Fibroblast of villous mesenchyme (primary cell): ENCODE measurements around the gene GPER1. TPM values are rescaled to one million over a fixed set of nuclear protein-coding genes. Genes with fewer than 3 reads are reported as not detected.

ENCODE experiments used
- DNase-seq: peaks from one replicate; pipeline ENCODE4 v3.0.0-alpha.2; 2010; ENCODE audit warnings: low read depth
- H3K4me3 ChIP-seq: 2 replicates; pipeline ENCODE4 v1.5.1; 2011; ENCODE audit warnings: low read depth, mild to moderate bottlenecking, low read length
- total RNA-seq: library from RNA; depleted of rRNA; stranded (reverse); fragments of >200 nt; gene quantifications from 2 replicates; pipeline ENCODE4 v1.2.3, GENCODE V29; 2012
- TF ChIP-seq, protein P1 (sequence below): IDR thresholded peaks from 2 replicates; pipeline ENCODE4 v1.5.1; 2012; ENCODE audit warnings: low read depth, mild to moderate bottlenecking, low read length; ENCODE audit not compliant: insufficient read depth

GPER1 gene
- total RNA-seq, 1 donor: 2.6 TPM

DNA sequence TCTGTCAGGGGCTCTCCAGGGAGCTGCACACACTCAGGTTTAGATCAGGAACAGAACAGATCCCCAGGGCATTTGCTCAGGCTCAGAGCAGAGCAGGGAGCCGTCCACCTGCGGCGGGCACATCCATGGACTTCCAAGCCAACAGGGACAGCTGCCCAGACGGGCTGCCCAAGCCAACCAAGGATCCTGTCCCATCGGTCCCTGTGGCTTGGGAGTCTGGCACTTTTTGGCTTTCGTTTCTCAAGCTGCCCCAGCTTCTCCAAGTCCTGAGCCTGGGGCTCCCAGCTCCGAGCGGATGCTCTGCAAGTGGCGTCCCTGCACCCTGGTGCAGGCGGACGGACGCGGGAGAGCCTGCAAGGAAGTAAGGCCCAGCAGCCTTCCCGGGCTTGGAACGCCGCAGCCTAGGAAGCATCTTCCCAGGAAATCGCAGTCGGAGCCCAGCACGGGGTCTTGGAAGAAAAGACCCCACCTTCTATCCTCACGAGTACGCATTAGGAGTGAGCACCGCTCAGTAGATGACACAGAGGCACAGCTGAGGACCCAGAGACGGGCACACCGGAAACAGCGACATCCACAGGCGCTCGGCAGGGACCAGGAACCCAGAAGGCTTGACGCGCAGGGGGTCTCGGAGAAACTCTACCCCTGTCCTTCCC lies 37.5 kb upstream of the GPER1 start:
- no peak overlapping the region for H3K4me3 ChIP-seq
- TF ChIP-seq, protein P1, sequence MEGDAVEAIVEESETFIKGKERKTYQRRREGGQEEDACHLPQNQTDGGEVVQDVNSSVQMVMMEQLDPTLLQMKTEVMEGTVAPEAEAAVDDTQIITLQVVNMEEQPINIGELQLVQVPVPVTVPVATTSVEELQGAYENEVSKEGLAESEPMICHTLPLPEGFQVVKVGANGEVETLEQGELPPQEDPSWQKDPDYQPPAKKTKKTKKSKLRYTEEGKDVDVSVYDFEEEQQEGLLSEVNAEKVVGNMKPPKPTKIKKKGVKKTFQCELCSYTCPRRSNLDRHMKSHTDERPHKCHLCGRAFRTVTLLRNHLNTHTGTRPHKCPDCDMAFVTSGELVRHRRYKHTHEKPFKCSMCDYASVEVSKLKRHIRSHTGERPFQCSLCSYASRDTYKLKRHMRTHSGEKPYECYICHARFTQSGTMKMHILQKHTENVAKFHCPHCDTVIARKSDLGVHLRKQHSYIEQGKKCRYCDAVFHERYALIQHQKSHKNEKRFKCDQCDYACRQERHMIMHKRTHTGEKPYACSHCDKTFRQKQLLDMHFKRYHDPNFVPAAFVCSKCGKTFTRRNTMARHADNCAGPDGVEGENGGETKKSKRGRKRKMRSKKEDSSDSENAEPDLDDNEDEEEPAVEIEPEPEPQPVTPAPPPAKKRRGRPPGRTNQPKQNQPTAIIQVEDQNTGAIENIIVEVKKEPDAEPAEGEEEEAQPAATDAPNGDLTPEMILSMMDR: no peak
- DNase-seq: no peak

DNA sequence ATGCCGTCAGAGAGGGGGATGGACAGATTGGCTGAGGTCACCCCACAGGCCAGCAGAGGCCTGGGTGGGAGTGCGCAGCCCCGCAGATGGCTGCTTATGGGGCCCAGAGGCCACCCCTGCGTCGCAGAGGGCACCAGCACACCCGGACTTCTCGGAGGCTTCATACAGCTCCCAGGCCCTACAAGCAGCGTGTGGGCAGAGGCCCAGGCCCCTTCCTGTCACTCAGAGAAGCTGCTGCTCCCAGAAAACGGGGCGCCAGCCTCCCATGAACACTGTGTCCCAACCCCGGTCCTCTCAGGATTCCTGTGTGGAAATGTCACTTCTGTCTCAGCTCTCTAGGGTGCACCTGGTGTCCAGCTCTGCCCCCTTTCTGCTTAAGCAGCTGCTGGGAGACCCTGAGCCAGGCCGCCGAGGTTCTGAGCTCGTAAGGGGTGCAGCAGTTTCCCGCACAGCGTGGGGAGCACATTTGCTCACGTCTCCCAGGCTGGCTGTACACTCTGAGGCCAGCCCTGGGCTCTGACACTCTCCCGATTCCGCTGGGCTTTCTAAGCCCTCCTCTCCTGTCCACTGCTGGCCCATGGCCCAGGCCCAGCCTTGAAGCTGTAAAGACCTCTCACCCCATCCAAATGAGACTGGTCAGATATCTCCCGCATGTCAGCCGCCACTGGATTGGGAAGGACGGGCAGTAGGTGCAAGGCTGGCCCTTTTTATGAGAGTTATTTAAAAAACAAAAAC lies 36.8 kb upstream of the GPER1 start:
- no peak for DNase-seq
- TF ChIP-seq, protein P1: no peak
- no peak overlapping the region for H3K4me3 ChIP-seq

DNA sequence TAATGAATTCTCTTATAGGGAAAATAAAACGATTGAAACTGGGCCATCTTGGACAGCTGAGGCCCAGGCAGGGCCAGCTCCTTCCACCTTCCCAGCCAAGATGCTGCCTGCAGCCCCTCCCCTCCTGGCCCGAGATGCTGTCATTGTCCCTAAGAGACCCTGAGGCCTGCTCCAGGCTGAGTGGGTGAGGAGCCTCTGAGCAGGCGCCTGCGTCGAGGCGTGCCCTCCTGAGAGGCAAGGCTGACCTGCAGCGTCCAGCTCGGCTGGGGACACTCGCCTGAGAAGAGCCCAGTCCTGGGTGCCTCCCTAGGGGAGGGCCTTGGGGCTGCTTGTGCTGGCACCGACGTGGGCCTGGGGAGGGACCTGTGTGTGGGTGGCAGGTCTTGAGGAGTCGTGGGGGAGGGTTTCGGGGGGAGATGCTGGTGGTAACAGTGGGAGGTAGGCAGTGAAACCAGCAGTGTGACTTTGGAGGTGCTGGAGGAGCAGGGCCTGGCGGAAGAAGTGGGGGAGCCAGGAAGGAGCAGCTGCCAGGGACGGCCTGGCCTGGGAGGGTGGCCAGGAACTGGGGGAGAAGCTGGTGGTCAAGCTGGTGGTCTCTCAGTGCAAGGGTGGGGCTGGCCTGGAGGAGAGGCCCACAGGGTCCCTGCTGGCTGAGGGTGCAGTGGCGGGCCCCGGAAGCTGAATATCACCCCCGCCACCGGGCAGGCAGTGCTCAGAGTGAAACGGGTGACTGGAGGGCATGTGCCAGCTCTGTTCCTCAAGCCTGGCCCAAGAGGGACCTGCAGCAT lies 35.7 kb upstream of the GPER1 start:
- TF ChIP-seq, protein P1: no peak
- DNase-seq: no peak

GRCh38 chr7:1053002-1053411 lies 34.9 kb upstream of the GPER1 start:
- DNase-seq: no peak
- TF ChIP-seq, protein P1: no peak
- H3K4me3 ChIP-seq: no peak overlapping the region

More for the DNA sequence above, 35.7 kb upstream of the GPER1 start:
- no peak overlapping the region for H3K4me3 ChIP-seq

GRCh38 chr7:1053816-1054370 lies 34.0 kb upstream of the GPER1 start:
- no peak overlapping the region for H3K4me3 ChIP-seq
- DNase-seq: no peak
- TF ChIP-seq, protein P1: no peak

DNA sequence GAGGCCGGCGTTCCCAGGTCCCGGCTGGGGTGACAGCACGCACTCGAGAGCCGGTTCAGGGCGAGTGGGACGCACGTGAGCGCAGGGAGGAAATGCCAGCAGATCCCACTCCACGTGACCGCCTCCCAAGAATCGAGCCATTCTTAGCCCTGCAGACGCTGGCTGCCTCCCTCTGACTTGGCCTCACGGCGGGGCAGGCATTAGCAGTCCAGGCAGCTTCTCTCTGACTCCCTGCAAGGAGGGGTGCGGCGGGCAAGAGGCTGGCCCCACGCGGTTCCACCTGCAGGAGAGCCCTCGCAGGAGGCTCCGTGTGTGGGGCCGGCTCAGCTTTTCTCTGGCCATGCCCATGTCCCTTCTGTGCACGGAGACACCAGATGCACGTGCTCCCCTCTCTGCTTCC lies 33.5 kb upstream of the GPER1 start:
- no peak for DNase-seq
- no peak overlapping the region for H3K4me3 ChIP-seq
- TF ChIP-seq, protein P1: no peak
